ENCODE measurements around the gene EHMT1. TPM values are rescaled to one million over a fixed set of nuclear protein-coding genes. Genes with fewer than 3 reads are reported as not detected.
A peak's percentile ranks its signal among the peaks of the same experiment; 100 is the strongest.

The EHMT1 gene
- total RNA-seq, 2 donors from 2014 or later: 93.1 to 184 TPM

- no peak overlapping the region for H3K4me3 Mint-ChIP-seq
These were observed 79.0 kb downstream of the EHMT1 start for GRCh38 chr9:137697832-137698231.

GRCh38 chr9:137700911-137701310, 82.1 kb downstream of the EHMT1 start:
- peaks cover 9% of the 10 kb centered on the region for H3K36me3 Mint-ChIP-seq
- peaks cover 40 to 46% of the 10 kb centered on the region in 2 donors for H3K4me1 Mint-ChIP-seq (ENCODE audit: low read depth in 2 of 2)
- DNase-seq (ENCODE audit: low spot score) (no peak), ATAC-seq (no peak)
- no peaks in the 10 kb centered on the region for H3K27me3 Mint-ChIP-seq
- H3K4me3 Mint-ChIP-seq: no peak overlapping the region
- peaks cover 8% of the 10 kb centered on the region for H3K9me3 Mint-ChIP-seq
- H3K27ac Mint-ChIP-seq: no peak overlapping the region

More at GRCh38 chr9:137697832-137698231, 79.0 kb downstream of the EHMT1 start:
- Mint-ChIP-seq H3K4me1 (ENCODE audit: low read depth in 2 of 2) (peaks cover 38 to 39% of the 10 kb centered on the region in 2 donors), H3K36me3 (no peaks in the 10 kb centered on the region), H3K27ac (peak overlapping the region in 1 of 2 donors; percentile 27), H3K9me3 (no peaks in the 10 kb centered on the region), H3K27me3 (no peaks in the 10 kb centered on the region)
- ATAC-seq (no peak), DNase-seq (ENCODE audit: low spot score) (no peak)

GRCh38 chr9:137702615-137703379, 84.0 kb downstream of the EHMT1 start:
- Mint-ChIP-seq H3K27me3 (no peaks in the 10 kb centered on the region), H3K9me3 (peaks cover 8% of the 10 kb centered on the region), H3K4me3 (no peak overlapping the region), H3K27ac (no peak overlapping the region), H3K36me3 (peaks cover 9% of the 10 kb centered on the region), H3K4me1 (ENCODE audit: low read depth in 2 of 2) (peaks cover 32 to 40% of the 10 kb centered on the region in 2 donors)
- DNase-seq (ENCODE audit: low spot score) (no peak), ATAC-seq (no peak)

GRCh38 chr9:137703842-137704508, 85.2 kb downstream of the EHMT1 start:
- Mint-ChIP-seq H3K4me3 (no peak overlapping the region), H3K36me3 (peaks cover 9% of the 10 kb centered on the region), H3K27ac (no peak overlapping the region), H3K27me3 (no peaks in the 10 kb centered on the region), H3K4me1 (ENCODE audit: low read depth in 2 of 2) (peaks cover 37 to 43% of the 10 kb centered on the region in 2 donors), H3K9me3 (peaks cover 8% of the 10 kb centered on the region)
- ATAC-seq (no peak), DNase-seq (ENCODE audit: low spot score) (no peak)

- Mint-ChIP-seq H3K9me3 (peaks cover 8% of the 10 kb centered on the region), H3K4me3 (peak overlapping the region; percentile 73), H3K4me1 (ENCODE audit: low read depth in 2 of 2) (peaks cover 36 to 46% of the 10 kb centered on the region in 2 donors), H3K27me3 (no peaks in the 10 kb centered on the region), H3K27ac (peak overlapping the region; percentile 46 to 50), H3K36me3 (peaks cover 9% of the 10 kb centered on the region)
- DNase-seq (ENCODE audit: low spot score) (no peak), ATAC-seq (peak; percentile 75 to 79)
These were observed 86.6 kb downstream of the EHMT1 start for GRCh38 chr9:137705443-137705863.

GRCh38 chr9:137705906-137706305, 87.1 kb downstream of the EHMT1 start:
- H3K4me1 Mint-ChIP-seq (ENCODE audit: low read depth in 2 of 2): peaks cover 32 to 42% of the 10 kb centered on the region in 2 donors
- H3K4me3 Mint-ChIP-seq: peak overlapping the region; percentile 73

GRCh38 chr9:137707361-137707760, 88.6 kb downstream of the EHMT1 start:
- Mint-ChIP-seq H3K4me3 (no peak overlapping the region), H3K4me1 (ENCODE audit: low read depth in 2 of 2) (peaks cover 43 to 54% of the 10 kb centered on the region in 2 donors)

More at GRCh38 chr9:137705906-137706305, 87.1 kb downstream of the EHMT1 start:
- DNase-seq (ENCODE audit: low spot score) (no peak), ATAC-seq (peak in 1 of 2 donors; percentile 16)
- no peaks in the 10 kb centered on the region for H3K27me3 Mint-ChIP-seq
- peaks cover 9% of the 10 kb centered on the region for H3K36me3 Mint-ChIP-seq
- H3K9me3 Mint-ChIP-seq: peaks cover 8% of the 10 kb centered on the region
- peak overlapping the region in 1 of 2 donors; percentile 46 for H3K27ac Mint-ChIP-seq

GRCh38 chr9:137708590-137709284, 89.9 kb downstream of the EHMT1 start:
- Mint-ChIP-seq H3K4me3 (no peak overlapping the region), H3K36me3 (peaks cover 18% of the 10 kb centered on the region), H3K27ac (no peak overlapping the region)

More at GRCh38 chr9:137707361-137707760, 88.6 kb downstream of the EHMT1 start:
- DNase-seq (ENCODE audit: low spot score): no peak
- H3K36me3 Mint-ChIP-seq: peaks cover 20% of the 10 kb centered on the region
- no peaks in the 10 kb centered on the region for H3K27me3 Mint-ChIP-seq
- ATAC-seq: no peak
- peak overlapping the region in 1 of 2 donors; percentile 64 for H3K27ac Mint-ChIP-seq
- peaks cover 8% of the 10 kb centered on the region for H3K9me3 Mint-ChIP-seq

GRCh38 chr9:137709411-137710101, 90.8 kb downstream of the EHMT1 start:
- no peak overlapping the region for H3K27ac Mint-ChIP-seq
- H3K27me3 Mint-ChIP-seq: no peaks in the 10 kb centered on the region
- peaks cover 44 to 50% of the 10 kb centered on the region in 2 donors for H3K4me1 Mint-ChIP-seq (ENCODE audit: low read depth in 2 of 2)
- H3K4me3 Mint-ChIP-seq: no peak overlapping the region
- no peaks in the 10 kb centered on the region for H3K9me3 Mint-ChIP-seq
- ATAC-seq: no peak
- peaks cover 24% of the 10 kb centered on the region for H3K36me3 Mint-ChIP-seq
- DNase-seq (ENCODE audit: low spot score): no peak

More at GRCh38 chr9:137708590-137709284, 89.9 kb downstream of the EHMT1 start:
- Mint-ChIP-seq H3K9me3 (peaks cover 2% of the 10 kb centered on the region), H3K4me1 (ENCODE audit: low read depth in 2 of 2) (peaks cover 46 to 52% of the 10 kb centered on the region in 2 donors), H3K27me3 (no peaks in the 10 kb centered on the region)
- ATAC-seq (no peak), DNase-seq (ENCODE audit: low spot score) (no peak)

- ATAC-seq (no peak), DNase-seq (ENCODE audit: low spot score) (no peak)
- Mint-ChIP-seq H3K36me3 (peaks cover 33% of the 10 kb centered on the region), H3K27ac (no peak overlapping the region), H3K4me1 (ENCODE audit: low read depth in 2 of 2) (peaks cover 40 to 46% of the 10 kb centered on the region in 2 donors), H3K4me3 (no peak overlapping the region), H3K9me3 (no peaks in the 10 kb centered on the region), H3K27me3 (no peaks in the 10 kb centered on the region)
These were observed 91.9 kb downstream of the EHMT1 start for GRCh38 chr9:137710704-137711103.

- H3K4me1 Mint-ChIP-seq (ENCODE audit: low read depth in 2 of 2): peaks cover 42 to 49% of the 10 kb centered on the region in 2 donors
- no peak for DNase-seq (ENCODE audit: low spot score)
- H3K27me3 Mint-ChIP-seq: no peaks in the 10 kb centered on the region
- H3K36me3 Mint-ChIP-seq: peaks cover 40% of the 10 kb centered on the region
- no peak overlapping the region for H3K27ac Mint-ChIP-seq
- no peak overlapping the region for H3K4me3 Mint-ChIP-seq
- H3K9me3 Mint-ChIP-seq: no peaks in the 10 kb centered on the region
- ATAC-seq: no peak
These were observed 92.9 kb downstream of the EHMT1 start for GRCh38 chr9:137711678-137712105.

GRCh38 chr9:137715321-137715720, 96.5 kb downstream of the EHMT1 start:
- H3K27me3 Mint-ChIP-seq: no peaks in the 10 kb centered on the region
- no peak for ATAC-seq
- H3K9me3 Mint-ChIP-seq: peaks cover 4% of the 10 kb centered on the region
- peaks cover 57% of the 10 kb centered on the region for H3K36me3 Mint-ChIP-seq
- peak overlapping the region; percentile 36 for H3K4me3 Mint-ChIP-seq
- no peak for DNase-seq (ENCODE audit: low spot score)
- peak overlapping the region; percentile 78 to 88 for H3K27ac Mint-ChIP-seq
- peaks cover 34 to 37% of the 10 kb centered on the region in 2 donors for H3K4me1 Mint-ChIP-seq (ENCODE audit: low read depth in 2 of 2)
